Endothelial cell (in vitro differentiated cells): ENCODE measurements around the gene PRL. TPM values are rescaled to one million over a fixed set of nuclear protein-coding genes. Genes with fewer than 3 reads are reported as not detected.

Experiments
- DNase-seq: peaks from one replicate; pipeline ENCODE4 v3.0.0; 2021; ENCODE audit warnings: low spot score
- H3K27ac Mint-ChIP-seq: one replicate; pipeline ENCODE4 v1.8.0; 2021; ENCODE audit warnings: mixed read lengths, inconsistent platforms; ENCODE audit not compliant: unreplicated experiment
- H3K27me3 Mint-ChIP-seq: one replicate; pipeline ENCODE4 v1.8.0; 2021; ENCODE audit warnings: mild to moderate bottlenecking, moderate library complexity, mixed read lengths, inconsistent platforms; ENCODE audit not compliant: unreplicated experiment
- H3K36me3 Mint-ChIP-seq: one replicate; pipeline ENCODE4 v1.8.0; 2021; ENCODE audit warnings: mild to moderate bottlenecking, low read depth, mixed read lengths, inconsistent platforms; ENCODE audit not compliant: unreplicated experiment
- H3K4me1 Mint-ChIP-seq: one replicate; pipeline ENCODE4 v1.8.0; 2021; ENCODE audit warnings: mild to moderate bottlenecking, mixed read lengths, inconsistent platforms; ENCODE audit not compliant: unreplicated experiment
- H3K4me3 Mint-ChIP-seq: one replicate; pipeline ENCODE4 v1.8.0; 2021; ENCODE audit warnings: mild to moderate bottlenecking, mixed read lengths, inconsistent platforms; ENCODE audit not compliant: unreplicated experiment
- H3K9me3 Mint-ChIP-seq: one replicate; pipeline ENCODE4 v1.8.0; 2021; ENCODE audit warnings: mixed read lengths, inconsistent platforms; ENCODE audit not compliant: unreplicated experiment
- CTCF ChIP-seq: fragments of 200-600 bp; sonication (generic); IDR thresholded peaks from one replicate; pipeline ENCODE4 v1.5.0; 2021; ENCODE audit warnings: antibody characterized with exemption; ENCODE audit not compliant: unreplicated experiment
- total RNA-seq: library from RNA; stranded (reverse); fragmentation: NEBNext Ultra II Directional; extraction: Animal tissue kit (Norgen Biotek cat#: 25700); gene quantifications from one replicate; pipeline ENCODE4 v1.2.1, GENCODE V29; 2021; ENCODE audit not compliant: unreplicated experiment

The PRL gene
- total RNA-seq, 1 donor from 2014 or later, result not detected

DNA sequence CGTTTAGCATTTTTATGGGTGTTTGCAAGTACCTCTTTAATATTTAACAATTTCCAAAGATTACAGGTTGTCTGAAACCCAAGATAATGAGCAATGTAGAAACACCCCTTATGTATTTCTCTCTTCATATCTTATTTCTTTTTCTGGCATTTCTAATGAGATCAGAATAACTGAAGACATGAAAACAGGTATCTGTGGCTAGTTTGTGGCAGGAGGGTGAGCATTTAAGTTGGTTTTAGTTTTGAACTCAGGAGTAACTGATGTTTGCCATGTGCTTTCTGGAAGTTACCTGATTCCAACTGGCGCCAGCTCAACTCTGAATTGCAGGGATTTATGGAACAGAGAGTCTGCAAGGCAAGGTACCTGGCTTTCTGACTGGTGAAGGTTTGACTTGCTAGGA is 35.4 kb upstream of the PRL start:
- no peak overlapping the region for H3K4me3 Mint-ChIP-seq
- H3K27ac Mint-ChIP-seq, result no peak overlapping the region
- no peaks in the 10 kb centered on the region for H3K27me3 Mint-ChIP-seq
- no peaks in the 10 kb centered on the region for H3K9me3 Mint-ChIP-seq
- H3K36me3 Mint-ChIP-seq, result no peaks in the 10 kb centered on the region
- no peak for TF ChIP-seq CTCF
- H3K4me1 Mint-ChIP-seq, result no peaks in the 10 kb centered on the region
- DNase-seq, result no peak

DNA sequence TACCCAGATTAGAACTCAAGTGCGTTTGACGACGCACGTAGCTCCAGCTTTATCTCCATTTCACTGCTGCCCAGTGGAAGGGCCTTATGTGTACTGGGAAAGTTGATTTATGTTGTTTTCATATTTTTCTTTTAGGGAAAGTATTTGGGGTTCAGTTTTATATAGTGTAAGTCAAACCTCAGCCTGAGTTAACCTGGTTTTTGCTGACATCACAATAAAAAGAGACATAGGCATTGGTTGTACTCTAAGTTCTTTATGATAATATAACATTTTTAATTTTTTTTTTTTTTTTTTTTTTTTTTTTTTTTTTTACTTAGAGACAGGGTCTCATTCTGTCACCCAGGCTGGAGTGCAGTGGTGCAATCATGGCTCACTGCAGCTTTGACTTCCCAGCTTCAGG is 34.1 kb upstream of the PRL start:
- DNase-seq, result no peak
- H3K36me3 Mint-ChIP-seq, result no peaks in the 10 kb centered on the region
- TF ChIP-seq CTCF, result no peak
- H3K27me3 Mint-ChIP-seq, result no peaks in the 10 kb centered on the region
- no peak overlapping the region for H3K4me3 Mint-ChIP-seq
- peaks cover 6% of the 10 kb centered on the region for H3K4me1 Mint-ChIP-seq
- no peak overlapping the region for H3K27ac Mint-ChIP-seq
- H3K9me3 Mint-ChIP-seq, result no peaks in the 10 kb centered on the region

DNA sequence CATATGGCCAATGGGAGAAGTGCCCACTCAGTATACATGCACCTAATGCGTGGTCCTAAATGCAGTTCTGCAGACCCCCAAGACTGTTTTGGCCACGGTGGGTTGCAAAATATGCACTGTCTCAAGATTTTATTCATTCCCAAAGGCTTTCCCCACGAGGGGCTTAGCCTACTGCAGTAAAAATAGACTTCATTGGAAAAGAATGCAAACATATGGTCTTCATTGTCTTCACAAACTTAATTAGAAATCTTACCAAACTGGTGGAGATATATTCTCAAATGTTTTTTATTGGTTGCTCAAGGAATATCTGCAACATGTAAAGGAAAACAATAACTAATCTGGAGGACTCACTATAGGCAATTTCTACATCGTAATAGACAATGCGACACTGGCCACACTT is 31.6 kb upstream of the PRL start:
- Mint-ChIP-seq H3K27me3 (no peaks in the 10 kb centered on the region), H3K9me3 (no peaks in the 10 kb centered on the region), H3K4me3 (no peak overlapping the region), H3K36me3 (no peaks in the 10 kb centered on the region), H3K4me1 (peaks cover 6% of the 10 kb centered on the region), H3K27ac (no peak overlapping the region)
- no peak for DNase-seq
- TF ChIP-seq CTCF, result no peak

GRCh38 chr6:22327881-22328280 is 31.0 kb upstream of the PRL start:
- Mint-ChIP-seq H3K9me3 (no peaks in the 10 kb centered on the region), H3K36me3 (no peaks in the 10 kb centered on the region), H3K4me3 (no peak overlapping the region), H3K4me1 (peaks cover 8% of the 10 kb centered on the region), H3K27me3 (no peaks in the 10 kb centered on the region), H3K27ac (no peak overlapping the region)
- no peak for TF ChIP-seq CTCF
- DNase-seq, result no peak

- no peak overlapping the region for H3K27ac Mint-ChIP-seq
- no peak overlapping the region for H3K4me3 Mint-ChIP-seq
- H3K9me3 Mint-ChIP-seq, result no peaks in the 10 kb centered on the region
- peaks cover 16% of the 10 kb centered on the region for H3K4me1 Mint-ChIP-seq
- no peaks in the 10 kb centered on the region for H3K36me3 Mint-ChIP-seq
- TF ChIP-seq CTCF, result no peak
- no peak for DNase-seq
- no peaks in the 10 kb centered on the region for H3K27me3 Mint-ChIP-seq
Observed at GRCh38 chr6:22326500-22326899, 29.7 kb upstream of the PRL start.
